Breast epithelium (tissue), 4 donors: Measurements from ENCODE around the gene PYGO2. TPM values are rescaled to one million over a fixed set of nuclear protein-coding genes. Genes with fewer than 3 reads are reported as not detected.
"Not testable (repeated sequence)": the region's sequence is repeated elsewhere in the genome, so short reads cannot be mapped to it uniquely, and the experiment has no call there.

Source experiments
- DNase-seq, 2 donors: peaks; one replicate each; pipeline ENCODE4 v3.0.0-alpha.2; 2019; ENCODE audit warnings: low spot score in 2 of 2
- H3K27ac ChIP-seq, 2 donors: fragments of 200-600 bp; sonication (generic) in 1 of 2; one replicate each; pipeline ENCODE4 v1.5.1; 2016 to 2019; ENCODE audit warnings: mild to moderate bottlenecking in 1 of 2
- H3K27me3 ChIP-seq, 2 donors: fragments of 200-600 bp; sonication (generic) in 1 of 2; one replicate each; pipeline versions ENCODE4 v1.5.1 to v1.6.0; 2017 to 2019; ENCODE audit warnings: control low read depth in 1 of 2, mild to moderate bottlenecking in 1 of 2
- H3K36me3 ChIP-seq: fragments of 200-600 bp; one replicate; pipeline ENCODE4 v1.5.1; 2019
- H3K4me1 ChIP-seq, 2 donors: fragments of 200-600 bp; sonication (generic); one replicate each; pipeline ENCODE4 v1.5.1; 2016 to 2019; ENCODE audit warnings: control low read depth in 1 of 2
- H3K4me3 ChIP-seq, 3 donors: fragments of 200-600 bp; sonication (generic); 1 replicate in 2 of 3; 2 replicates in 1 of 3; pipeline ENCODE4 v1.5.1; 2016 to 2019; ENCODE audit warnings: mild to moderate bottlenecking in 3 of 3, moderate library complexity in 2 of 3
- H3K9me3 ChIP-seq, 2 donors: fragments of 200-600 bp; sonication (generic) in 1 of 2; one replicate each; pipeline ENCODE4 v1.5.1; 2016 to 2019; ENCODE audit warnings: control low read depth in 1 of 2
- POLR2A ChIP-seq: fragments of 450-650 bp; IDR thresholded peaks from one replicate; pipeline ENCODE4 v1.6.1; 2016; ENCODE audit warnings: antibody characterized with exemption, mild to moderate bottlenecking, moderate library complexity
- POLR2AphosphoS5 ChIP-seq, 3 donors: sonication (generic); formaldehyde crosslinking; IDR thresholded peaks; one replicate each; pipeline ENCODE4 v1.6.1; 2017; ENCODE audit warnings: antibody characterized with exemption in 3 of 3
- intact Hi-C: fragments of 100-400 bp; cut with DNase I; formaldehyde crosslinking; loops from one replicate; pipeline ENCODE4 v1.15.1; 2023; ENCODE audit warnings: low total_unique reads
- total RNA-seq, 3 donors: library from RNA; depleted of rRNA; stranded (reverse); fragments of >200 nt; gene quantifications; one replicate each; pipeline ENCODE4 v1.1.0, GENCODE V29; 2016
- TF ChIP-seq, protein P1 (sequence below), 3 donors: fragments of 450-650 bp; IDR thresholded peaks; one replicate each; pipeline ENCODE4 v1.5.1; 2016 to 2017; ENCODE audit warnings: antibody characterized with exemption in 3 of 3, mild to moderate bottlenecking in 3 of 3, moderate library complexity in 3 of 3

The PYGO2 gene
- total RNA-seq, 3 donors from 2014 or later: 14.6 to 26.2 (median 20.3) TPM

DNA sequence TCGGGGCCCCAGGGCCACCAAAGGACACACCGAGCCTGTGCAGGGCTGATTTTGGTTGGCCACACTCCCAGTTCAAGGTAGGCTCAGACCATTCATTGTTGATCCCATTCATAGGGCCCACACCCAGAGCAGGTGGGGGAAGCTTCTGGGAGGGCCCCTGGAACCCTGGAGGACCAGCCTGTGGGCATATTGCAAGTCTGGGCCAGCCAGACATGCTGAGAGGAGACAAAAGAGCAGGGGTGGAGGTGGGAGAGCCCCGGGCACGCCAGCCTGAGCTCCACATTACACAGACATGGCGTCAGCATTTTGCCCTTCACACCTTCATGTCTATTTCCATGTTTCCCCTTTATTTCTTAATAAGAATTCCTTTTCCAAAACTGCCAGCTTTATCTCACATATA lies 50.7 kb downstream of the PYGO2 start:
- DNase-seq: no peak
- Histone ChIP-seq H3K36me3 (no peaks in the 10 kb centered on the region), H3K4me1 (peaks cover 0 to 4% of the 10 kb centered on the region in 2 donors), H3K9me3 (no peaks in the 10 kb centered on the region), H3K4me3 (no peak overlapping the region), H3K27me3 (no peaks in the 10 kb centered on the region), H3K27ac (peak overlapping the region; percentile 15 to 87)
- TF ChIP-seq POLR2AphosphoS5 (IDR thresholded peaks at IDR 0.05): no peak
- TF ChIP-seq, protein P1, sequence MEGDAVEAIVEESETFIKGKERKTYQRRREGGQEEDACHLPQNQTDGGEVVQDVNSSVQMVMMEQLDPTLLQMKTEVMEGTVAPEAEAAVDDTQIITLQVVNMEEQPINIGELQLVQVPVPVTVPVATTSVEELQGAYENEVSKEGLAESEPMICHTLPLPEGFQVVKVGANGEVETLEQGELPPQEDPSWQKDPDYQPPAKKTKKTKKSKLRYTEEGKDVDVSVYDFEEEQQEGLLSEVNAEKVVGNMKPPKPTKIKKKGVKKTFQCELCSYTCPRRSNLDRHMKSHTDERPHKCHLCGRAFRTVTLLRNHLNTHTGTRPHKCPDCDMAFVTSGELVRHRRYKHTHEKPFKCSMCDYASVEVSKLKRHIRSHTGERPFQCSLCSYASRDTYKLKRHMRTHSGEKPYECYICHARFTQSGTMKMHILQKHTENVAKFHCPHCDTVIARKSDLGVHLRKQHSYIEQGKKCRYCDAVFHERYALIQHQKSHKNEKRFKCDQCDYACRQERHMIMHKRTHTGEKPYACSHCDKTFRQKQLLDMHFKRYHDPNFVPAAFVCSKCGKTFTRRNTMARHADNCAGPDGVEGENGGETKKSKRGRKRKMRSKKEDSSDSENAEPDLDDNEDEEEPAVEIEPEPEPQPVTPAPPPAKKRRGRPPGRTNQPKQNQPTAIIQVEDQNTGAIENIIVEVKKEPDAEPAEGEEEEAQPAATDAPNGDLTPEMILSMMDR (IDR thresholded peaks at IDR 0.05): no peak
- no peak for TF ChIP-seq POLR2A
- intact Hi-C loops: no loop called here

DNA sequence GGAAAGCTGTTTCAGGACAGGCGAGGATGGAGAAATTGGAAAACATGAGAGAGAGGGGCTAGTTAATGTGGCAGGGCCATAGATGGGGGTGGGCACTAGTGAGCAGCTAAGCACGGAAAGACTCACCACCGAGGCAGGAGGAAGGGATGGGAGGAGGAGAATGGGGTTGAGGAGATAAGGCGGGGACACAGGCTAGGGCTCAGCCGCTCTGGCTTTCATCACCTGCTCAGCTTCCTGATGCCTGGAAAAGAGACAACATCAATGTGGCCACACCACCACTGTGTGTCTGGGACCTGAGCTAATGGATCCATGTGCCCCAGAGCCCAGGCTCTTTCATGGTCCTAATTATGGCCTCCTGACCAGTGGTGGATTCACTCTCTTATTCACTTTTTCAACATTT lies 52.6 kb downstream of the PYGO2 start:
- Histone ChIP-seq H3K4me1 (peaks cover 0 to 4% of the 10 kb centered on the region in 2 donors), H3K9me3 (no peaks in the 10 kb centered on the region), H3K36me3 (no peaks in the 10 kb centered on the region), H3K27ac (no peak overlapping the region), H3K27me3 (no peaks in the 10 kb centered on the region), H3K4me3 (no peak overlapping the region)
- intact Hi-C loops: no loop called here
- TF ChIP-seq POLR2A: no peak
- TF ChIP-seq POLR2AphosphoS5 (IDR thresholded peaks at IDR 0.05): no peak
- TF ChIP-seq, protein P1 (IDR thresholded peaks at IDR 0.05): no peak
- DNase-seq: no peak

DNA sequence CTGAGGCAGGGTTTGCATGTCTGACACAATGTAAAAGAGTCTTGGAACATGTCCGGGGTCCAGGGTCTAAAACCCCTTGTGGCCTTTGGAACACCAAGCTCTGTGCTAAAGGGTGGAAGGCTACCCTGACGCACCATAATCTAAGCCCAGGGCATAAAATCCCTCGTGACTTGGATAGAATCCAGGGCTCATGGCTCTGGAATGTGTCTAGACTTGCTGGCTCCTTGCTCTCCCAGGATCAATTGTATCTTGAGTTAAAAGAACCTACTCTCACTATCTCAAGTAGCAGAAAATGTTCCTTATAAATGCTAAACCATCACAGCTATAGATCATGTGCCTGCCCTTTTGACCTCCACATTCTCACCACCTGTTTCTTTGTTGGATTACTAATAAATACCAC lies 53.5 kb downstream of the PYGO2 start:
- H3K9me3 ChIP-seq, H3K27ac ChIP-seq, H3K27me3 ChIP-seq, H3K36me3 ChIP-seq, intact Hi-C loops, H3K4me3 ChIP-seq, DNase-seq, H3K4me1 ChIP-seq: not testable (repeated sequence)

Other genes starting within 250 kb of the PYGO2 start
- gene KCNN3, start 91.5 kb downstream of the PYGO2 start, total RNA-seq: 1 to 10 TPM in 2 of 3 donors, under 1 TPM in 1; 0.96 to 1.6 (median 1.0) TPM
- gene PMVK, start 25.1 kb downstream of the PYGO2 start, total RNA-seq: 10 to 100 TPM; 15.0 to 16.7 (median 16.4) TPM
- 100 to 1,000 TPM in 2 of 3 donors, 10 to 100 TPM in 1; 79.3 to 156 (median 105) TPM for gene PBXIP1, start 5.7 kb downstream of the PYGO2 start, total RNA-seq
- 100 to 1,000 TPM in 2 of 3 donors, 10 to 100 TPM in 1; 94.4 to 177 (median 134) TPM for gene SHC1, start 9.0 kb upstream of the PYGO2 start, total RNA-seq
- gene CKS1B, start 12.9 kb upstream of the PYGO2 start, total RNA-seq: 100 to 1,000 TPM in 1 of 3 donors, 10 to 100 TPM in 2; 44.6 to 104 (median 47.3) TPM
- 10 to 100 TPM; 27.0 to 42.7 (median 39.3) TPM for gene FLAD1, start 21.6 kb upstream of the PYGO2 start, total RNA-seq
- gene LENEP, start 31.8 kb upstream of the PYGO2 start, total RNA-seq: not detected
- gene ZBTB7B, start 41.0 kb upstream of the PYGO2 start, total RNA-seq: 10 to 100 TPM; 45.6 to 82.5 (median 53.4) TPM
- gene DCST2, start 72.0 kb upstream of the PYGO2 start, total RNA-seq: 1 to 10 TPM in 2 of 3 donors, under 1 TPM in 1; 0.48 to 4.4 (median 3.3) TPM
- gene DCST1, start 72.0 kb upstream of the PYGO2 start, total RNA-seq: under 1 TPM; 0.16 to 0.66 (median 0.44) TPM
- gene ADAM15, start 89.5 kb upstream of the PYGO2 start, total RNA-seq: 100 to 1,000 TPM in 2 of 3 donors, 10 to 100 TPM in 1; 97.8 to 155 (median 109) TPM
- 10 to 100 TPM in 2 of 3 donors, 1 to 10 TPM in 1; 4.8 to 26.6 (median 23.9) TPM for gene EFNA4, start 102.0 kb upstream of the PYGO2 start, total RNA-seq
- gene EFNA3, start 117.1 kb upstream of the PYGO2 start, total RNA-seq: 1 to 10 TPM; 1.6 to 7.2 (median 6.6) TPM
- gene EFNA1, start 166.1 kb upstream of the PYGO2 start, total RNA-seq: 100 to 1,000 TPM in 2 of 3 donors, 10 to 100 TPM in 1; 18.7 to 163 (median 120) TPM
- gene SLC50A1, start 174.1 kb upstream of the PYGO2 start, total RNA-seq: 10 to 100 TPM; 25.0 to 32.4 (median 28.5) TPM
- 10 to 100 TPM; 53.7 to 69.4 (median 68.2) TPM for gene DPM3, start 178.7 kb upstream of the PYGO2 start, total RNA-seq
- gene KRTCAP2, start 211.5 kb upstream of the PYGO2 start, total RNA-seq: 100 to 1,000 TPM; 104 to 147 (median 131) TPM
- 1 to 10 TPM in 1 of 3 donors, under 1 TPM in 1, not detected in 1; 0.98 to 1.5 TPM for gene TRIM46, start 212.1 kb upstream of the PYGO2 start, total RNA-seq
- 10 to 100 TPM; 17.3 to 27.5 (median 25.9) TPM for gene THBS3, start 246.1 kb upstream of the PYGO2 start, total RNA-seq
- 10 to 100 TPM; 41.1 to 50.8 (median 44.8) TPM for gene MTX1, start 246.9 kb upstream of the PYGO2 start, total RNA-seq